Measurements from ENCODE around the gene DLX3.

DLX3 gene

DNA sequence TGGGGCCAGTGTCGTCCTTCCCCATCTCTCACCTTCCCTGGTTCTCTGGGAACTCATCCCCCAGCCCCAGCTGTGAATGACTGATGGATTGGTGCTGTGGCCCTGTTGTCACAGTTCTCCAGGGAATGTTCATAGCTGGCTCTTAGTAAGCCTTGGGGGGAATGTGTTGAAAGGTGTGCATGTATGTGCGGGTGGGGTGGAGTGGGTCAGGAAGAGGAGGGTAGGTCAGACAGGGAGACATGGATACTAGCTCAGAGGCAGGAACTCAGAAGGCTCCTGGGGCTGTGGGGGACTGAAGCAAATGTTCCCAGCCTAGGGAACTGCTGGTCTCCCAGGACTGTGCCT, 21.8 kb downstream of the DLX3 start:
- DNase-seq (ENCODE audit: low read depth in 1 of 2, low spot score in 1 of 2) = no peak

DNA sequence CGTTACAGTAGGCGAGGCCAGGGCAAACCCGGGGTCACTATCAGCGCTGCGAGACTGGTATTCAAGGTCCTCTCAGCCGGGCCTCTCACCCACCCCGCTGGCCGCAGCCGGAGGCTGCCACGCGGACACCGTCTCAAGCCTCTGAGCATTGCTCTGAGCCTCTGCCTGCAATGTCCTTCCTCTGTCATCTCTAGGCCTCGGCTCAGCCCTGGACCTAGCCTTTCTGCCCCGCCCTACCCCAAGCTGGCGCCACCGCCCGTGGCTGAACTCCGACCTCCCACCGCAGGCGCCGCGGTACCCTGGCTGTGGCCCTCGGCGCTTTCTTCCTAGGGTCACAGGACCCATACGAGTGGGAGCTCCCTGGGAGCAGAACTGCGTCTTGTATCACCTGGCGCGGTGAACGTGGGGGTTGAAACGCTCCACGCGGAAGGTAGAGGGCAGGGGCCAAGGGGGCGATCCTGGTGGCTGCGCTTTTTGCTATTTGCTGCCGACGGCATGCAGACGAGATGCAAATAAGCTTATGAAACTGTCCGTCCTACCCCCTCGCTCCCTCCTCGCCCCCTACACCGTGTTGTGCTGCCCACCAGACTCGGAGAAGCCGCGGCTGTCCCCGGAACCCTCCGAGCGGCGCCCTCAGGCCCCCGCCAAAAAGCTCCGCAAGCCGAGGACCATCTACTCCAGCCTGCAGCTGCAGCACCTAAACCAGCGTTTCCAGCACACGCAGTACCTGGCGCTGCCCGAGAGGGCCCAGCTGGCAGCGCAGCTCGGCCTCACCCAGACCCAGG, 22.3 kb downstream of the DLX3 start:
- no peak for DNase-seq (ENCODE audit: low read depth in 1 of 2, low spot score in 1 of 2)

DNA sequence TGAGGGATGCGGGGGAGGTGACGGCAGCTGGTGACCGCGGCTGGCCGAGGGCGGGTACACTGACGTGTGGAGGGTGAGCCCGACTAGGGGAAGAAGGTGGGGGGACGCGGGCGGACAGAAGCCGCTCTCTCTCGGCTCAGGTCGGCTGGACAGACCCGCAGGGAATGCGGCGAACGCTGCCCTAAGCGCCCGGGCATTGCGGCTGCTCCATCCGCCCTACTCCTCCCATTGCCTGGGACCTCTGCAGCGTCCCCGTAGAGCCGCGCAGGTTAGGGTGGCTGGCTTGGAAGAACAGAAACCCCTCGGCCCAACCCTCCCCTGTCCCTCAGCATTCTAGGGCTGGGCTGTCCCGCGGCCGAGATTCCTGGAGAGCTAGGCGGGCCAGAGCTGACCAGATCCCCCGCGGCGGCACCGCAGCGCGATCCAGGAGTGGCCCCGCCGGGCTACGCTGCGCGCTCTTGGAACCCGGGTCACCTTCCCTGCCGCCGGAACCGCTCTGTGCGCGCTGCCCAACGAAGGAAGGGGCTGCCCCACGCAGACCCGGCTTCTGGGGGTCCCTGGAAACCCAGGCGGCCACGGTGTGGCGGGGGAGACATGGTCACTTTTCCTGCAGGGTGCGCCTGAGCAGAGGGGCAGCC, 23.1 kb downstream of the DLX3 start:
- no peak for DNase-seq (ENCODE audit: low read depth in 1 of 2, low spot score in 1 of 2)

DNA sequence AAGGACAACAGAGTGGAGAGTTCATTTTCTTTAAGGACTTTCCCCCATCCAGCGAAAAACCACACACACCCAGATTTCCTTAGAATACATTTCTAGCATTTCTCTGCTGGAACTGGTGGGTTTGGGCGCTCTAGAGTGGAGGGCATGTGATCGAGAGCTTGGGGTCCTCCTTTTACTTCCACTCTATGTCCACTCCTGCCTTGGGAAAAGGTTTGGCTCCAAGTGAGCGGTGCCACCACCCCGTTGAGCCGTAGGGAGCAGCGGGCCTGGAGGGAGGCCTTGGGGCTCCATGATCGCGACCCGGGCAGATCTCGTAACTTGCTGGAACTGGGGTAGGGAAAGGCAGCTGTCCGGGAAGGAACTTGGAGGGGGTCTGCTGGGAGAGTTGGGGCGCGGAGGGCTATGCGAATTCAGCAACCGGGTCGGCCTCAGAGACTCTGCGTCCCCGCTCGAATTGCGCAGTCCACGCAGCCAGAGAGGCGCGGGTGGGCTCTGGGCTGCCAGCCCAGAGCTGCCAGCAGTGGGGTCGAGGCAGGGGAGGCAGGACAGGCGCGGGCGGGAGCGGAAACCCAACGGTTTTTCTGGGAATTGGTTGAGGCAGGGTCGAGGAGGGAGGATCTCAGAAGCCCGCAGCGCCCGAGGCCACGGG, 23.7 kb downstream of the DLX3 start:
- no peak for DNase-seq (ENCODE audit: low read depth in 1 of 2, low spot score in 1 of 2)

DNA sequence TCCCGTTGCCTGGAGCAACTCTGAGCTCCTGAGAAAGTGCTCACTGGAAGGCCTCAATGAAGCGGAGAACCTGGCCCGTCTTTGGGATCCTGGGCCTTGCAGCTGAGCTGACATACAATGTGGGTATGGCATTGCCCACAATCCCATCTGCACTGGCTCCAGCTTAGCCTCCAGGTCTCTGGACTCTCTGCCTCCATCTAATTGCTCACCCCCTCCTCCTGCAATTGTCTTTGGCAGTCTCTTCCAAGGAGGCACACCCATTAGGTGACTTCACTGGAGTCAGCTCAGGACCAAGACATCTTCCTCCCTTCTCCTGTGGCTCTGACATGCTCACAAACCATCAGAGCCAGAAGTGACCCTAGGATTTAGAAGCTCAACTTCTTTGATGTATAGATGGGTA, 24.5 kb downstream of the DLX3 start:
- no peak for DNase-seq (ENCODE audit: low read depth in 1 of 2, low spot score in 1 of 2)

DNA sequence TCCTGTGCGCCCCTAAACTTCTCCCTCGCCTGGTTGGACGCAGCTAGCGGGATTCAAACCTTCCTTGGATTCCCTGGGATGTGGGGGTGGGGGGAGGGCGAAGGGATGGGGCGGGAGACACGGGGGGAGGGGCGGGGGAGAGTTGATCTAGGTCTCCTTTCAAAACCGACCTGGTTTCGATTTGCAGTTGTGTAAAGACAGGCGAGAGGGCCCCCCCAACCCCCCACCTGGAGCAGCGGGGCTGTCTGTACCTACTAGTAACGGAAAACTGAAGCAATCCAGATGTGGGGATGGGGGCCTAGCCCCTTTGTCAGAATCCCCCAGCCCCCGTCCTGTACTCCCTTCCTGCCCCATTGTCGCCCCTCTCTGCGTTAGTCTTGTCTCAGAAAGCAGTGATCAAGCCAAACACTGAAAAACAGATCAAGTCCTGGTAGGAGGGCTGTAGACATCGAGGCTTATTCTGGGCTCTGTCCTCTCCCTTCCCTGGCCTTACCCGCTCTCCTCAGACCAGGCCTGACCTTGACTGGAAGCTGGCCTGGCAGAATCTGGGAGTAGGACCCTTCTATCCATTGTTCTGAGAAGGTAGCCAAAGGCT, 25.1 kb downstream of the DLX3 start:
- DNase-seq (ENCODE audit: low read depth in 1 of 2, low spot score in 1 of 2) = no peak

DNA sequence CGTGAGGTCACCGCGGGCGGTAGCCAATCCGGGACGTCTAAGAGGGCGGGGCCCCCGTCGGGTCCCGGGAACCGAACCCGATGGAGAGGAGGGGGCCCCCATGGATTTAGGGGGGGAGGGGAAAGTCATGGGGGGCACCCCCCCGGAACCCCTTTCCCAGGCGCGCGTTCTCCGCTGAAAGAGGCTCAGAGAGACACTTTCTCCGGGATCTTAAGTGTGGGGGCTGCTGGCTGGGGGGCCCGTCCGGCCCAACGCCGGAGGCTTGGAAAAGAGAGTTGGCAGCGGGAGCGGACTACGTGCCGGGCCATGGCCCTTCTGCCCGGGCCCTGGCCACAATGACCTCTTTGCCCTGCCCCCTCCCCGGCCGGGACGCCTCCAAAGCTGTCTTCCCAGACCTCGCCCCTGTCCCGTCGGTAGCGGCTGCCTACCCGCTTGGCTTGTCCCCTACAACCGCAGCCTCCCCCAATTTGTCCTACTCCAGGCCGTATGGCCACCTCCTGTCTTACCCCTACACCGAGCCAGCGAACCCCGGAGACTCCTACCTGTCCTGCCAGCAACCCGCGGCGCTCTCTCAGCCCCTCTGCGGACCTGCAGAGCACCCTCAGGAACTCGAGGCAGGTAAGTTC, 25.8 kb downstream of the DLX3 start, which contains the start of gene DLX4:
Gene DLX4, plus strand, starts transcription at position 57 of the 626 bp plus-strand sequence. Its CDS starts 279 bp downstream, at position 336.
- DNase-seq (ENCODE audit: low read depth in 1 of 2, low spot score in 1 of 2) = no peak

DNA sequence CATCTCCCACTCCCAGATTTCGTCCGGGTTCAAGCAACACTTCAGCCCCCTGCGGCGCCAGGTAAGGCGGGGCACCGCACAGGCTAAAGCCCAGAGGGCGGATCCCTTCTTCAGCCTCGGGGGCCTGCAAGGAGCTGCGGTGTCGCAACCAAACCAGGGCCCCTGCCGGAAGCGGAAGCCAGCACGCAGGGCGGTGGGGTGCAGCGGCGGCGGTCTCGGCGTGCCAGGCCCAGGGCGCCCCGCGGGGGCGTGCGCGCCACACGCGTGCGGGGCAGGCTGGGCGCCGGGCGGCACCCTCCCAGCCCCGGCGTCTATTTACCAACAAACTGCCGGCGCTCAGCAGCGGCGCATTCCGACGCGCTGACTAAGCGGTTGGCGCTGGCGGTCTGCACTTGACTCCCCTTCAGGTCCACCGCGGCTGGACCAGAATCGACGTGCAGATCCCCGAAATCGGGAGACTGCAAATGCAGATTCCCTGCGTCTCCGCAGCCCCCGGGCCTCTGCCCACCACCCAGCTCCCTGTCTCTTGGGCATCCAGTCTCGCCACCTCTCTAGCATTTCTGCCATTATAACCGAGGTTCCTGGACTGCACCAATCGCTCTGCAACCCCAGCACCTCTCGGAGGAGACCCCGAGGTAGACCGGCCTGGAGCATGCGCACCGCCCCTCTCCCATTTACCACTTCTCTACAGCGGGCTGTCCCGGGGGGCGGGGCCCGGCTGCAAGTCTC, 26.5 kb downstream of the DLX3 start:
- DNase-seq (ENCODE audit: low read depth in 1 of 2, low spot score in 1 of 2) = peak; percentile 20 to 62

DNA sequence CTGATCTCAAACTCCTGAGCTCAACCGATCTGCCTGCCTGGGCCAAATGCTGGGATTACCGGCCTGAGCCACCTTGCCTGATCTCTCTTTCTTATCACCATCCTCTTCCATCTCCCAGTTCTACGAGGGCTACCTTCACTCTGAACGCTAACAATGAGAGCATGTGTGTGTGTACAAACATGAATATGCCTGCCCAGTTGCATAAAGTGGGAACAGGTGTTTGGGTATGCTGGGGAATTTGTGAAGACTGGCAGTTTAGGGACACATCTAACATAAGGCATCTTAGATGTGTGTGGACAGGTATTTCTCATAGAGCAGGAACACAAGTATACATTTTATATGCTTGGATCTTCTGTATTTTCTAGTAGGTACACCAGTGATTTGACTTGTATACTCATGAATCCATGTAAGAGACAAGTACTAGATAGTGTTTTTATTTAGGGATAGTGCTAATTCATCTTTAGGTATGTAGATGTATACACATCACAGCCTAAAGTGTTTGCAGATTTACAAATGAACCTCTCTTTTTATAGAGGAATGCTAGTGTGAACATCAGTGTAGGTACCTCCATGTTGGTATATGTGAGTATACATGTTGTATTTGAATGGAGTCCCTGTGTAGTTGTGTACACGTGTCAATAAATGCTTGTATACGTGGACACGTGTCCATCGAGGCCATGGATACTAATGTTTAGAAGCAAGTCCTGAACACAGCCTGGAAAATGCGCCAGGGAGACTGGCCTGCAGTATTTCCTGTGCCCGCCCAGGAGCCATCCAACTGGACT, 27.2 kb downstream of the DLX3 start:
- DNase-seq (ENCODE audit: low read depth in 1 of 2, low spot score in 1 of 2) = no peak

DNA sequence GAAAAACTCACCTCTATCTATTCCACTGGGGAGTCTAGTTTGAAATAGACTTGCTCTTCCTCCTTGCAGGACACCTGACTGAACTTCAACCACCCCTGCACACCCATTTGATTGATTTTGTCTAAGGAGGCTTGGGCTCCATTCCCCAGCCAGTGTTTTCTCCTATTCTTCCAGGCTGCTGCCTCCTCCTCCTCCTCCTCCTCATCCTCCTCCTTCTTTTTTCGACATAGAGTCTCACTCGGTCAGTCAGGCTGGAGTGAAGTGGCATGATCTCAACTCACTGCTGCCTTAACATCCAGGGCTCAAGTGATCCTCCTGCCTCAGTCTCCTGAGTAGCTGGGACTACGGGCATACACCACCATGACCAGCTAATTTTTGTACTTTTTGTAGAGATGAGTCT, 27.8 kb downstream of the DLX3 start:
- DNase-seq (ENCODE audit: low read depth in 1 of 2, low spot score in 1 of 2) = no peak

DNA sequence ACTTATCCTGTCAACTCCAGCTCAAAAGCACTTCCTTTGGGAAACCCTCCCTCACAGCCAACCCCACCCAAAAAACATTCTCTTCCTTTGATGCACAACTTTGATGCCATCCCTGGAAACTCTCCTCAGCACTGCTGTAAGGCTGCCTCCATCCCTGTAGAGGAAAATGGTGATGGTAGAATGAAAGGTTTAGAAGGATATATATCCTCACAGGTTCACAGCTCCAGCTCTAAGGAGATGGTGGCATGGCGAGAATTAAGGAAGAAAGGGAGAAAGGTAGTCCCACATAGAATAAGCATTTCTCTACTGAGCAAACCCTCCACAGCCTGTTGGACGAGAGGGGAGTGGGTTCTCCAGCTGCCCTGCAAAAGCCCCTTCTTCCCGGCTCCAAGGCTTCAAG, 28.3 kb downstream of the DLX3 start:
- DNase-seq (ENCODE audit: low read depth in 1 of 2, low spot score in 1 of 2) = no peak

DNA sequence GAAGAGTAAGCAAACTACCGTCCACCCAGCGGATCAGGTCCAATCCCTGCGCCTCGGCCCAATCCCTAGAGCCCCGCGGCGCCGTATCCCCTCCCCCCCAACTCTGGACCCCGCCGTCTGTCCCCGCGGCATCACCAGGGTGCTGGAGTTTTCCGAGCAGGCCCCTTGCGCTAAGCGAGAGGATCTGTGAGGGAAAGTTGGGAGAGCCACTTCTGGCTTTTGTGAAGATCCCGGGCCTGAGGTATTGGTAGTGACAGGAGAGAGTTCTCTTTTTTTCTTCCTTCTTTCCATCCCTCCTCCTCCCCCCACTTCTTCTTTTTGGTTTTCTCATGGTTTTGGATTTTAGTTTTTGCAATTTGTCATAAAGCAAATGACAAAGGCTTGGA, 29.5 kb downstream of the DLX3 start:
- no peak for DNase-seq (ENCODE audit: low read depth in 1 of 2, low spot score in 1 of 2)

DNA sequence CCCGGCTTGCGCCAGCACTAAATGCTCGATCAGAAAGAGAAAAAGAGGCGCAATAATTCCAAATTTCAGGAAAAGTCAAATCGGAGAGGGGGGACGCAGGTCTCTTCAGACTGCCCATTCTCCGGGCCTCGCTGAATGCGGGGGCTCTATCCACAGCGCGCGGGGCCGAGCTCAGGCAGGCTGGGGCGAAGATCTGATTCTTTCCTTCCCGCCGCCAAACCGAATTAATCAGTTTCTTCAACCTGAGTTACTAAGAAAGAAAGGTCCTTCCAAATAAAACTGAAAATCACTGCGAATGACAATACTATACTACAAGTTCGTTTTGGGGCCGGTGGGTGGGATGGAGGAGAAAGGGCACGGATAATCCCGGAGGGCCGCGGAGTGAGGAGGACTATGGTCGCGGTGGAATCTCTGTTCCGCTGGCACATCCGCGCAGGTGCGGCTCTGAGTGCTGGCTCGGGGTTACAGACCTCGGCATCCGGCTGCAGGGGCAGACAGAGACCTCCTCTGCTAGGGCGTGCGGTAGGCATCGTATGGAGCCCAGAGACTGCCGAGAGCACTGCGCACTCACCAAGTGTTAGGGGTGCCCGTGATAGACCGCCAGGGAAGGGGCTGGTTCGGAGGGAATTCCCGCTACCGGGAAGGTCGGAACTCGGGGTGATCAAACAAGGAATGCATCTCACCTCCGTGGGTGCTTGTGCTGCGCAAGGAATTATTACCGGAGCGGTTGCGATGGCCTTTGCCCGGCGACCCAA, 30.1 kb downstream of the DLX3 start:
- no peak for DNase-seq (ENCODE audit: low read depth in 1 of 2, low spot score in 1 of 2)

DNA sequence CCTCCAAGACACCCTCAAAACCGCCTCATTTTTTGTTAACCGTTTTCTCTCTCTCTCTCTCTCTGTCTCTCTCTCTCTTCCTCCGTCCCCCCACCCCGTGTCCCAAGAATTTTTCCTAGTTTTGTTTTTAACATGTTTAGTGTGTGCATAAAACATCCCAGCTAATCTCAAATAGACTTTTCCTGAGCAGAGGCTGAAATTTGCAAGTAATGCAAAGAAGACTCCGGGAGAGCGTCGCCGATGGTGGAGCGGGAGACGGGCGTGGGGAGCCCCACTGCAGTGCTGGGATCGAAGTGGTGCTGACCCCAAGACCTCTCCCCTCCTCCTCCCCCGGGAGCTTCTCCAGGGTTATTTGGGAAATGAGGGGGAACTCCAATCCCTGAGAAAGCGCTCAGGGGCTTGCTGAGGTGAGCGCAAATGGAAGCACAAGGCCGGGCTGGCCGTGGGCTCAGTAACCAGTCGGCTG, 30.7 kb downstream of the DLX3 start:
- DNase-seq (ENCODE audit: low read depth in 1 of 2, low spot score in 1 of 2) = no peak

DNA sequence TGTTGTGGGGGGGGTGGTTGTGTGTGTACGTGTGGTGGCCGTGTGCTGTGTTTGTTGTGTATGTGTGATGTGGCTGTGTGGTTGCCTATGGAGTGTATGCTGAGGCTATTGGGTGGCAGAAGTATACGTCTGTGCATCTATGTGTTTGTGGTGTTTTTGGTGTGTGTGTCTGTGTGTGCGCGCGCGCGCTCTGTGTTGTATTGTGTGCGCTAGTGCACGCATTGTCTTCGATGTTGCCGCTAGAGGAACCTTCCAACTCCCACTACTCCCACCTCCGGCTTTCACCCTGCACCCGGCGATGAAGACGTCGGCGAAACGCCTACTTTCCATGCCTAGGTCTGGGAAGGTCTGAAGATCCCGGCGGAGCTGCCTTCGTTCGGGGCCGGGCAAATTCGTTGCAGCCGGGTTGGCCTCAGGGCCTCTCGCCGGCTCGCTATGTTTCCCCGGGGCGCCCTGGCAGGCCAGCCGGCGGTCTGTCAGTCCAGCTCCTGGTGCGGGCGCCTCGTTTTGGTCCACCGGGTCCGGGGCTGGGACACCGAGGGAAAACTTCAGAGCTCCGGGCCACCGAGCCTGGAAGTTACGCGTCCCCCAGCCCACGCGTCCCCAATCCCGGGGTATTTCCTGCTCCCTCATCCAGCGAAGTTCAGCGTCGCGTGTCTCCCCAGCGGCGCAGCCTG, 31.3 kb downstream of the DLX3 start:
- DNase-seq (ENCODE audit: low read depth in 1 of 2, low spot score in 1 of 2) = no peak

DNA sequence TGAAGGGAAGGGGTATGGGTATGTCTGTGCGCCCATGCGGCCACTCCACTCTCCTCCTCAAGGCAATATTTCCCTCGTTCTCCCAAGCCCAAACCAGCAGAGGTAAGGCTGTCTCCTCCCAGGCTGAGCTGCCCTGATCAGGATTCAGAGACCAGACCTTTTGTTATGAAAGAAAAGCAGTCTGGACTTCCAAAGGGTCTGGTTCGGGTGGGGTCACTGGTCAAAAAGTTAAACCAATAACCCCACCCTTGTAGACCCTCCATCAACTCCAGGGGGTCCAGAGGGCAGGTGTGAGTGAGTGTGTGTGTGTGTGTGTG, 31.8 kb downstream of the DLX3 start:
- no peak for DNase-seq (ENCODE audit: low read depth in 1 of 2, low spot score in 1 of 2)

DNA sequence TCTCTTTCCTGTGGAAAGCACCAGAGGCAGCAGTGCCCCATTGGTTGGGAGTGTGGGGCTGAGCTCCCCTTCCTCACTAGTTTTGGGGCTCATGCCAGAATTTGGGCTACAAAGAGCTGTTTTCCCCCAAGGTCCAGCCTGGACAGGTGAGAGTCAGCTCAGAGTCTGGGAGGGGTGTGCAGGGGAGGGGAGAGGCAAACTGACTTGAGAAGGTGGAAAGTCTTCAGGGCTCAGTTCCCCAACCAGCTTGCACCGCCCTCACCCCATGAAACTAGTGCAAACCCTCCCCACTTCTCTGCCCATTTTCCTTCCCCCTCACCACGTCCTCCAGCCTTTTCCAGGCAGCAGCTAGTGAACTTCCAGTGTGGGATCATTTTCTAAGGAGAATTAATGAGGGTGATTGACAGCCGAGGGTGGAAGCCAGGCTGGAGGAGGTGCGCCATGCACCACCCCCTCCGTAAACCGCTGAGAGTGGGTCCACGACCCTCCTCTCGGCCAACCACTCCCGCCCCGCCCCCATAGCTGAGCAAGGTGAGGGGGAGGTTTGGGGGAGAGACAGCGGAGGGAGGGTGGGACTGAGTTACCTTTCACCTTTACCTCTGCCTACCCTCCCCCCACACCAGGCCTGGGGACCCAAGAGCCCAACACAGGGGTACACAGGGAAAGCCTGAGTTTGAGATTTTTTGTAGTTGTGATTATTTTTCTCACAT, 32.3 kb downstream of the DLX3 start:
- DNase-seq (ENCODE audit: low read depth in 1 of 2, low spot score in 1 of 2) = no peak

DNA sequence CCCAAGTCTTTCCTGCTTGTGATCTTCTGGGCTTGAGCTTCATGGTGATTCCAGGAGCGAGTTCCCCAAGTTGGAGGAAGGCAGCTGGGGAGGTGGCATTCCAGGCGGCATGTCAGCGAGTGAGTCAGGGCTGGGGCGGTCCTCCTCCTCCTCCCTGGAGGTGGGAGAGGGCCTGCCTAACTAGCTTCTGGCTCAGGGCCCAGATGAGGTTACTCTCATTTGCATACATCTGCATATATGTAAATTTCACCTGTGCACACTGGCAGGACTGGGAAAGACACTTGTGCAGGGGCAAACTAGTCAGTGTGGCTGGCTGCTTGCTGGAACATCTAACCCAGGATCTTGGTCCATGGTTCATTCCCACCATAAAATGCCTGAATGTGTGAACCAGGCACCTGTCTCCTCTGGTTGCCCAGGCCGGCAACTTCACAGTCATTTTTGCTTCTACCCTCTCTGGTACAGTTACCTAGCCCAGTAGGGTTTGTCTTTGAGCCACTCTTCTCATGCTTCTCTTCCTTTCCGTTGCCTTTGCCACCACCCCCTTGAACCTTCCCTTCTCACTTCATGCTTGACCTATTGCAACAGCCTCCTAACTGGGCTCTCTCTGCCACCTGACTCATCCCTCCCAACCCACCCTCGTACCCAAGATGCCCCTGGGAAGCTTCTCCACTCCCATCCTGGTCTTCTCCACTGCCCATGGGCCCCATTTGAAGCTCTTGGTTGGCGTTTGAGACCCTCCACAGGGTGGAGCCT, 35.7 kb downstream of the DLX3 start:
- DNase-seq (ENCODE audit: low read depth in 1 of 2, low spot score in 1 of 2) = no peak
